ENCODE results near the gene PHLDB2.

DNA sequence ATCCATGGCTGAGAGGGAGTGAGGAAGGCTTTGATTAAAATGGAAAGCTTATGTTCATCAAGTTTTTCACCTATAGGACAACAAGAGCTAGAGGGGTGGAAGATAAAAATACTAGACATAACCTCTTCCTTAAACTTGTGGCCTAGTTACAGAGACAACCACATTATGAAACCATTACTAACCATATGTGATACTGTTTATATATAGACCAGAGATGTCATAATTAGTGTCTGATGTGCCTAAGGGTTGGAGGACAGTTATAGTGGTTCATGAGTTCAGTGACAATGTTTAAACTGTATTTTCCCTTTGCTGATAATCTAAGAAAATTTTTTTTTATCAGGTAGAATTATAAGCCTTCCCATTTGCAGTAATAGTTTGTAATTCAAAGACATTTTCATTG lies 23.7 kb downstream of the PHLDB2 start:
- TF ChIP-seq POLR2A (IDR thresholded peaks at IDR 0.05): no peak
- TF ChIP-seq, protein P1, sequence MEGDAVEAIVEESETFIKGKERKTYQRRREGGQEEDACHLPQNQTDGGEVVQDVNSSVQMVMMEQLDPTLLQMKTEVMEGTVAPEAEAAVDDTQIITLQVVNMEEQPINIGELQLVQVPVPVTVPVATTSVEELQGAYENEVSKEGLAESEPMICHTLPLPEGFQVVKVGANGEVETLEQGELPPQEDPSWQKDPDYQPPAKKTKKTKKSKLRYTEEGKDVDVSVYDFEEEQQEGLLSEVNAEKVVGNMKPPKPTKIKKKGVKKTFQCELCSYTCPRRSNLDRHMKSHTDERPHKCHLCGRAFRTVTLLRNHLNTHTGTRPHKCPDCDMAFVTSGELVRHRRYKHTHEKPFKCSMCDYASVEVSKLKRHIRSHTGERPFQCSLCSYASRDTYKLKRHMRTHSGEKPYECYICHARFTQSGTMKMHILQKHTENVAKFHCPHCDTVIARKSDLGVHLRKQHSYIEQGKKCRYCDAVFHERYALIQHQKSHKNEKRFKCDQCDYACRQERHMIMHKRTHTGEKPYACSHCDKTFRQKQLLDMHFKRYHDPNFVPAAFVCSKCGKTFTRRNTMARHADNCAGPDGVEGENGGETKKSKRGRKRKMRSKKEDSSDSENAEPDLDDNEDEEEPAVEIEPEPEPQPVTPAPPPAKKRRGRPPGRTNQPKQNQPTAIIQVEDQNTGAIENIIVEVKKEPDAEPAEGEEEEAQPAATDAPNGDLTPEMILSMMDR (IDR thresholded peaks at IDR 0.05): no peak
